RWPE2 (cell line): Measurements from ENCODE around the gene ZNF860.

Experiments
- ATAC-seq: fragments of 200-7000 bp; cut with Tn5 transposase; 3 replicates; pipeline ENCODE4 v1.9.1; 2021; ENCODE audit warnings: low read depth
- DNase-seq: peaks from one replicate; pipeline ENCODE4 v3.0.0-alpha.2; 2020; ENCODE audit warnings: low spot score
- H3K27ac ChIP-seq: fragments of 450-650 bp; 2 replicates; pipeline ENCODE4 v1.5.1; 2017; ENCODE audit warnings: mild to moderate bottlenecking; ENCODE audit not compliant: poor library complexity, severe bottlenecking
- H3K27me3 ChIP-seq: fragments of 250-450 bp; sonication (Bioruptor Pico); 2 replicates; pipeline ENCODE4 v1.5.1; 2021; ENCODE audit warnings: mild to moderate bottlenecking, moderate library complexity; ENCODE audit not compliant: insufficient read depth, poor library complexity, severe bottlenecking
- H3K36me3 ChIP-seq: fragments of 250-450 bp; sonication (Bioruptor Pico); 2 replicates; pipeline ENCODE4 v1.5.1; 2020; ENCODE audit warnings: low read depth, mild to moderate bottlenecking, moderate library complexity
- H3K4me1 ChIP-seq: fragments of 250-450 bp; sonication (Bioruptor Pico); 2 replicates; pipeline ENCODE4 v1.5.1; 2021; ENCODE audit warnings: mild to moderate bottlenecking, moderate library complexity; ENCODE audit not compliant: insufficient read depth, poor library complexity, severe bottlenecking
- H3K4me3 ChIP-seq: fragments of 250-450 bp; sonication (Bioruptor Pico); 2 replicates; pipeline ENCODE4 v1.5.1; 2021; ENCODE audit warnings: mild to moderate bottlenecking, moderate library complexity; ENCODE audit not compliant: severe bottlenecking
- H3K9me3 ChIP-seq: fragments of 250-450 bp; sonication (Bioruptor Pico); 2 replicates; pipeline ENCODE4 v1.5.1; 2021; ENCODE audit warnings: mild to moderate bottlenecking, moderate library complexity; ENCODE audit not compliant: severe bottlenecking
- CTCF ChIP-seq: fragments of 450-650 bp; IDR thresholded peaks from one replicate; pipeline ENCODE4 v1.5.1; 2017; ENCODE audit warnings: mild to moderate bottlenecking, moderate library complexity; ENCODE audit not compliant: poor library complexity, severe bottlenecking

Gene ZNF860

GRCh38 chr3:31936420-31937060 lies 45.0 kb upstream of the ZNF860 start:
- ATAC-seq (no peak), DNase-seq (no peak)
- H3K4me1 ChIP-seq, result peaks cover 41% of the 10 kb centered on the region

GRCh38 chr3:31937225-31937624 lies 44.3 kb upstream of the ZNF860 start:
- TF ChIP-seq CTCF, result peak; percentile 30
- H3K4me1 ChIP-seq, result peaks cover 48% of the 10 kb centered on the region
- no peak overlapping the region for H3K4me3 ChIP-seq
- ATAC-seq (peak; percentile 69), DNase-seq (no peak)
- H3K27me3 ChIP-seq, result no peaks in the 10 kb centered on the region
- H3K36me3 ChIP-seq, result peaks cover 4% of the 10 kb centered on the region; the same call in 1 of the 2 replicates
- H3K9me3 ChIP-seq, result no peaks in the 10 kb centered on the region
- H3K27ac ChIP-seq, result peak overlapping the region; percentile 62

More at GRCh38 chr3:31936420-31937060, 45.0 kb upstream of the ZNF860 start:
- Histone ChIP-seq H3K9me3 (no peaks in the 10 kb centered on the region), H3K36me3 (peaks cover 4% of the 10 kb centered on the region; the same call in 1 of the 2 replicates), H3K27ac (peak overlapping the region; percentile 62), H3K27me3 (no peaks in the 10 kb centered on the region), H3K4me3 (no peak overlapping the region)
- no peak for TF ChIP-seq CTCF

- Histone ChIP-seq H3K36me3 (peaks cover 8% of the 10 kb centered on the region; the same call in 1 of the 2 replicates), H3K9me3 (no peaks in the 10 kb centered on the region), H3K27ac (peak overlapping the region; percentile 62), H3K27me3 (no peaks in the 10 kb centered on the region), H3K4me1 (peaks cover 41% of the 10 kb centered on the region), H3K4me3 (no peak overlapping the region)
- ATAC-seq, result no peak
- no peak for DNase-seq
- TF ChIP-seq CTCF, result no peak
Observed at GRCh38 chr3:31942446-31942845, 39.1 kb upstream of the ZNF860 start.

GRCh38 chr3:31943041-31943440 lies 38.5 kb upstream of the ZNF860 start:
- Histone ChIP-seq H3K36me3 (peaks cover 8% of the 10 kb centered on the region; the same call in 1 of the 2 replicates), H3K9me3 (no peaks in the 10 kb centered on the region), H3K4me3 (no peak overlapping the region), H3K27ac (peak overlapping the region; percentile 62), H3K27me3 (no peaks in the 10 kb centered on the region), H3K4me1 (peaks cover 45% of the 10 kb centered on the region)
- ATAC-seq (no peak), DNase-seq (no peak)
- TF ChIP-seq CTCF, result no peak

GRCh38 chr3:31945738-31946052 lies 35.9 kb upstream of the ZNF860 start:
- no peak for ATAC-seq
- Histone ChIP-seq H3K9me3 (no peaks in the 10 kb centered on the region), H3K36me3 (peaks cover 14% of the 10 kb centered on the region), H3K4me3 (no peak overlapping the region), H3K4me1 (peaks cover 49% of the 10 kb centered on the region), H3K27me3 (no peaks in the 10 kb centered on the region), H3K27ac (peak overlapping the region; percentile 8)
- DNase-seq, result no peak
- no peak for TF ChIP-seq CTCF
